ENCODE measurements around the gene KLF4. TPM values are rescaled to one million over a fixed set of nuclear protein-coding genes. Genes with fewer than 3 reads are reported as not detected.

KLF4 gene
- total and polyA plus RNA-seq, 4 donors, result 39.7 to 202 (median 64.2) TPM

DNA sequence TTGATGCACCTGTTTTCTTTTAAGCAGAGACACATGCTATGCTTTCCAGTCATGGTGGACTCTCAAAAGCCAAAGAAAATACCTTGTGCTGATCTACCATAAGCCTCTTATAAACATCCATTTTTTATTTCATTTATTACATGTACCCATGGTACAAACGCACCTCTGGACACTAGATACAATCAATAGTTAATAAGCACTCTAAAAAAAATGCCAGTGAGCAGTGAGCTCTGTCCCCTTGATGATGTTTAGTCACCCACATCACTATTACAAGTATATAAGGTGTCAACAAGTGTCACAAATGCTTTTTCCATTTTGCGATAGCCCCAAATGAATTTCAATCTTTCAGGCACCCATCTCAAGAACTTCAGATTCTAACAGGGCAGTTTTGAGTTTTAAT, 5.9 kb downstream of the KLF4 start:
- no peak overlapping the region for H3K4me3 ChIP-seq (ENCODE audit: low read length in 2 of 2)
- H3K27me3 ChIP-seq (ENCODE audit: control insufficient read depth in 1 of 2, insufficient read depth in 2 of 2, low read length in 1 of 2), result no peaks in the 10 kb centered on the region
- no peak for ATAC-seq (ENCODE audit: low FRiP score)
- no peaks in the 10 kb centered on the region for H3K36me3 ChIP-seq (ENCODE audit: control insufficient read depth in 1 of 2, insufficient read depth in 2 of 2, low read length in 1 of 2)
- no peaks in the 10 kb centered on the region for H3K9me3 ChIP-seq (ENCODE audit: control insufficient read depth, low read length)
- DNase-seq, result no peak
- 72 to 73% methylated on average over 2 of the region's 2 CpGs for WGBS, 2 donors
- no peak overlapping the region for H3K27ac ChIP-seq (ENCODE audit: low read depth in 1 of 2, low read length in 2 of 2)
- intact Hi-C loops (cut with DNase I), result loop anchor here (5.0 to 10.0 kb wide), 2 partner anchors 961 to 1084 kb away; no protein-coding TSS in a partner anchor
- no peaks in the 10 kb centered on the region for H3K4me1 ChIP-seq (ENCODE audit: control insufficient read depth in 1 of 2, insufficient read depth in 2 of 2, low read length in 2 of 2)

DNA sequence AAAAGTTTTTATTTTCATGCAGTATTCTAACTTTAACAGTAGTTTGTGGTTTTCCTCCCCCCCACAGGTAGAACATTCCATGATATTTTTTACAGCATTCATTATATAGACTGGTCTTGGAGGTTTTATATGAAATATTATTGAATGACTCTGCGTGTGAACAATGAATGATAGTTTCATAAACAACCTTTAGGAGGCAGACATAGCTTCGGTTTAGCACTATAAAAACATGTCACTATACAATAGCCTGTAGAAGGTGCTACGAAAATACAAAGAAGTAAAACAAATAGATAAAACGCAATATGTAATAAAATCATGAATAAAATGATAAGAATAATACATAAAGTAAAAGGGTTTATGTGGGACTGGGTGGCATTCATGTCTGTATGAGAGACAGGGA, 8.5 kb downstream of the KLF4 start:
- DNase-seq (no peak), ATAC-seq (ENCODE audit: low FRiP score) (no peak)
- Histone ChIP-seq H3K4me3 (ENCODE audit: low read length in 2 of 2) (no peak overlapping the region), H3K27me3 (ENCODE audit: control insufficient read depth in 1 of 2, insufficient read depth in 2 of 2, low read length in 1 of 2) (no peaks in the 10 kb centered on the region), H3K4me1 (ENCODE audit: control insufficient read depth in 1 of 2, insufficient read depth in 2 of 2, low read length in 2 of 2) (no peaks in the 10 kb centered on the region), H3K9me3 (ENCODE audit: control insufficient read depth, low read length) (no peaks in the 10 kb centered on the region), H3K36me3 (ENCODE audit: control insufficient read depth in 1 of 2, insufficient read depth in 2 of 2, low read length in 1 of 2) (no peaks in the 10 kb centered on the region), H3K27ac (ENCODE audit: low read depth in 1 of 2, low read length in 2 of 2) (no peak overlapping the region)
- 40 to 47% methylated on average over 4 of the region's 4 CpGs for WGBS, 2 donors
- intact Hi-C loops (cut with DNase I), result loop anchor here (5.0 to 10.0 kb wide), 2 partner anchors 964 to 1086 kb away; no protein-coding TSS in a partner anchor

DNA sequence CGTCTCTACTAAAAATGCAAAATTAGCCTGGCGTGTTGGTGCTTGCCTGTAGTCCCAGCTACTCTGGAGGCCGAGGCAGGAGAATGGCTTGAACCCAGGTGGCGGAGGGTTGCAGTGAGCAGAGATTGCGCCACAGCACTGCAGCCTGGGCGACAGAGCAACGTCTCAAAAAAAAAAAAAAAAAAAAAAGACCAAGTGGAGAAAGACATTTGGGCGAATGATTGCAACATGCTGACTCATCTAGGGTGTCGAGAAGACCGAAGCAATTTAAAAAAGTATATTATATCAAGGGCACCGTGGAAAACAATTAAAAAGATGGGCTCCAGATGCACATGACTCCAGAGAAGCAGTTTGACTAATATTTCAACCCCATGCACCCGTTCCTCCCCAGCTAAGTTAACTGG, 9.2 kb downstream of the KLF4 start:
- Histone ChIP-seq H3K9me3 (ENCODE audit: control insufficient read depth, low read length) (no peaks in the 10 kb centered on the region), H3K27ac (ENCODE audit: low read depth in 1 of 2, low read length in 2 of 2) (no peak overlapping the region), H3K4me1 (ENCODE audit: control insufficient read depth in 1 of 2, insufficient read depth in 2 of 2, low read length in 2 of 2) (no peaks in the 10 kb centered on the region), H3K4me3 (ENCODE audit: low read length in 2 of 2) (no peak overlapping the region), H3K36me3 (ENCODE audit: control insufficient read depth in 1 of 2, insufficient read depth in 2 of 2, low read length in 1 of 2) (no peaks in the 10 kb centered on the region), H3K27me3 (ENCODE audit: control insufficient read depth in 1 of 2, insufficient read depth in 2 of 2, low read length in 1 of 2) (no peaks in the 10 kb centered on the region)
- DNase-seq (peak in 1 of 2 donors; percentile 67), ATAC-seq (ENCODE audit: low FRiP score) (peak; percentile 10)
- WGBS, 2 donors, result 74% methylated on average over 12 of the region's 12 CpGs
- intact Hi-C loops (cut with DNase I), result loop anchor here (5.0 to 10.0 kb wide), 2 partner anchors 964 to 1087 kb away; no protein-coding TSS in a partner anchor

DNA sequence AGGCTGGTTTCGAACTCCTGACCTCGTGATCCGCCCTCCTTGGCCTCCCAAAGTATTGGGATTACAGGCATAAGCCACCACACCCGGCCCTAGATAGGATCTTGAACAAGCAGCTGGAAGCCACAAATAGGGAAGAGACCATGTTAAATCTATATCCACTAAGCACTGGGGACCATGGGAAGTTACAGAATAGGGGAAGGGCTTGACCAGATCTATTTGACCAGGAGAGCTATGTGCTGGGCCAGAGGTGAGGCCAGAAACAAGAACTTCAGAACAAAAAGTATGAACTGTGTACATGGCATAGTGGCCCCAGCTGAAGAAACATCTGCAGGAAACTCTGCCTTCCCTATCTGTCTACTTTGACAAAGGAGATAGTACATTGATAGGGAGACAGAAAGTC, 10.8 kb downstream of the KLF4 start:
- ATAC-seq (ENCODE audit: low FRiP score) (no peak), DNase-seq (no peak)
- H3K27ac ChIP-seq (ENCODE audit: low read depth in 1 of 2, low read length in 2 of 2), result no peak overlapping the region
- intact Hi-C loops (cut with DNase I), result no loop called here
- 94% methylated on average over 4 of the region's 4 CpGs for WGBS, 2 donors
- no peaks in the 10 kb centered on the region for H3K27me3 ChIP-seq (ENCODE audit: control insufficient read depth in 1 of 2, insufficient read depth in 2 of 2, low read length in 1 of 2)
- H3K4me1 ChIP-seq (ENCODE audit: control insufficient read depth in 1 of 2, insufficient read depth in 2 of 2, low read length in 2 of 2), result no peaks in the 10 kb centered on the region
- no peak overlapping the region for H3K4me3 ChIP-seq (ENCODE audit: low read length in 2 of 2)
- no peaks in the 10 kb centered on the region for H3K36me3 ChIP-seq (ENCODE audit: control insufficient read depth in 1 of 2, insufficient read depth in 2 of 2, low read length in 1 of 2)
- H3K9me3 ChIP-seq (ENCODE audit: control insufficient read depth, low read length), result no peaks in the 10 kb centered on the region

DNA sequence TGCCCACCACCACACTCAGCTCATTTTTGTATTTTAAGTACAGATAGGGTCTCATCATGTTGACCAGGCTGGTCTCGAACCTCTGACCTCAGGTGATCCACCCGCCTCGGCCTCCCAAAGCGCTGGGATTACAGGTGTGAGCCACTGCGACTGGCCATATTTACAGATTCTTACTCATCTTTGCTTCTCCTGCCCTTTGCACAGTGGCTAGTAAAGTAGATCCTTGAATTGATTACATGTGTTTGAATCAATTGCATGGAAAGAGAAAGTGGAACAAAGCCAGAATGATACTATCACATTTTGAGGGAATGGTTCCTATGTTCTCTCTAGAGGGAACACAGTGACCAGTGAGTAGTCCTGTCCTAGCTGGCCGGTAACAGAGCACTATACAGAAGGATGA, 15.4 kb downstream of the KLF4 start:
- intact Hi-C loops (cut with DNase I), result no loop called here
- no peaks in the 10 kb centered on the region for H3K27me3 ChIP-seq (ENCODE audit: control insufficient read depth in 1 of 2, insufficient read depth in 2 of 2, low read length in 1 of 2)
- no peaks in the 10 kb centered on the region for H3K4me1 ChIP-seq (ENCODE audit: control insufficient read depth in 1 of 2, insufficient read depth in 2 of 2, low read length in 2 of 2)
- ATAC-seq (ENCODE audit: low FRiP score) (no peak), DNase-seq (no peak)
- H3K9me3 ChIP-seq (ENCODE audit: control insufficient read depth, low read length), result no peaks in the 10 kb centered on the region
- H3K36me3 ChIP-seq (ENCODE audit: control insufficient read depth in 1 of 2, insufficient read depth in 2 of 2, low read length in 1 of 2), result no peaks in the 10 kb centered on the region
- WGBS, 2 donors, result 93 to 98% methylated on average over 6 of the region's 6 CpGs
- H3K27ac ChIP-seq (ENCODE audit: low read depth in 1 of 2, low read length in 2 of 2), result no peak overlapping the region
- H3K4me3 ChIP-seq (ENCODE audit: low read length in 2 of 2), result no peak overlapping the region

DNA sequence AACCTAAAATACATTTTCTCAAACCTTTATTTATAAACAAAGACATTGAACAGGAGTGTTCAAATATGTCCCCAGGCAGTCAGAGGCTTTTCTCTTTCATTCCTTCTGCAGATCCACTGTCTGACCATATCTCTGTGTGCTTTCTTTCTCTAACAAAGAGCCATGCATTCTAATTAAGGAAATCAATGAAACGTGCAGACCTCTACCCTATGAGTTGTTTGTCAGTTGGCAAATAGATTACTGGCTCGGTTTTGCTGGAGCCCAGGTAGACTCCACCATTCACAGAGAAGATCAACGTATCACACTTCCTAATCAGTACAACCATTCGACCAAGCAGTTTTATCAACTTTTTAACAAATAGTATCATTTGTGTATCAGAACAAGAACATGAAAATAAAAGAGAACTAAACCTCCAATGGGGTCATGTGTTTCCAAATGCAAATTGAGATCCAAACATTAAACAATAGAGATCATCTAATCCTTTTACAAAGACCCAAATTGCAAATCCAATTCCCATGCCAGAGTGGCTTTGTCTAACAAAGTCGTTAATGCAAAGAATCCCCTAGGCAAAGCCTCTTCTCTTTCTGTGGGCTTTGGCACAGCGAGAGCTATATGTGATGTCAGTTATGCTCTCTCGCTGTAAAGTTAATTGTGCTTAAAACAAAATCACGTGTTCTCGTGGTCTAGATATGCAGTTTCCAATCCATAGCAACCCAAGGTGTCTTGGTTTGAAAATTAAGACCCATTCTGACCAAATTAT, 16.8 kb downstream of the KLF4 start:
- H3K36me3 ChIP-seq (ENCODE audit: control insufficient read depth in 1 of 2, insufficient read depth in 2 of 2, low read length in 1 of 2), result no peaks in the 10 kb centered on the region
- DNase-seq, result no peak
- WGBS, 2 donors, result 49 to 60% methylated on average over 9 of the region's 9 CpGs
- no peaks in the 10 kb centered on the region for H3K4me1 ChIP-seq (ENCODE audit: control insufficient read depth in 1 of 2, insufficient read depth in 2 of 2, low read length in 2 of 2)
- H3K27me3 ChIP-seq (ENCODE audit: control insufficient read depth in 1 of 2, insufficient read depth in 2 of 2, low read length in 1 of 2), result no peaks in the 10 kb centered on the region
- intact Hi-C loops (cut with DNase I), result no loop called here
- H3K4me3 ChIP-seq (ENCODE audit: low read length in 2 of 2), result no peak overlapping the region
- no peaks in the 10 kb centered on the region for H3K9me3 ChIP-seq (ENCODE audit: control insufficient read depth, low read length)
- ATAC-seq (ENCODE audit: low FRiP score), result no peak
- no peak overlapping the region for H3K27ac ChIP-seq (ENCODE audit: low read depth in 1 of 2, low read length in 2 of 2)

DNA sequence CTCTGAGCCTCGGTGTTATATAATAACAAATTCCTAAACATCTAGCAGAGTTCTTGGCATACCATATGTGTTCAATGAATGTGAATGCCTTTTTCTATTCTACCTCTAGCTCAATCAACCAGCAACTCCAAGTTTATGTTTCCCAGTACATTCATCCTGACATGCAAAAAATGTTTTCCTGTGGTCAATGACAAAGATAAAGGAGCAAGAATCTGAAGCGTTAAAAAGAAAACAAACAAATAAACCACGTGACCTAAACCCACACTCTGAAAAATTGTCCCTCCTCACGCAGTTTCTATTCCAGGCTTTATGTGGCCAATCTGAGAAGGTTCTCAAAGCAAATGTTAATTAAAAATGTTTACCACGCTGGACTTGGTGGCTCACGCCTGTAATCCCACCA, 18.0 kb downstream of the KLF4 start:
- intact Hi-C loops (cut with DNase I), result no loop called here
- WGBS, 2 donors, result 63 to 68% methylated on average over 6 of the region's 6 CpGs
- Histone ChIP-seq H3K9me3 (ENCODE audit: control insufficient read depth, low read length) (no peaks in the 10 kb centered on the region), H3K36me3 (ENCODE audit: control insufficient read depth in 1 of 2, insufficient read depth in 2 of 2, low read length in 1 of 2) (no peaks in the 10 kb centered on the region), H3K27me3 (ENCODE audit: control insufficient read depth in 1 of 2, insufficient read depth in 2 of 2, low read length in 1 of 2) (no peaks in the 10 kb centered on the region), H3K27ac (ENCODE audit: low read depth in 1 of 2, low read length in 2 of 2) (no peak overlapping the region), H3K4me1 (ENCODE audit: control insufficient read depth in 1 of 2, insufficient read depth in 2 of 2, low read length in 2 of 2) (no peaks in the 10 kb centered on the region), H3K4me3 (ENCODE audit: low read length in 2 of 2) (no peak overlapping the region)
- DNase-seq (no peak), ATAC-seq (ENCODE audit: low FRiP score) (no peak)

DNA sequence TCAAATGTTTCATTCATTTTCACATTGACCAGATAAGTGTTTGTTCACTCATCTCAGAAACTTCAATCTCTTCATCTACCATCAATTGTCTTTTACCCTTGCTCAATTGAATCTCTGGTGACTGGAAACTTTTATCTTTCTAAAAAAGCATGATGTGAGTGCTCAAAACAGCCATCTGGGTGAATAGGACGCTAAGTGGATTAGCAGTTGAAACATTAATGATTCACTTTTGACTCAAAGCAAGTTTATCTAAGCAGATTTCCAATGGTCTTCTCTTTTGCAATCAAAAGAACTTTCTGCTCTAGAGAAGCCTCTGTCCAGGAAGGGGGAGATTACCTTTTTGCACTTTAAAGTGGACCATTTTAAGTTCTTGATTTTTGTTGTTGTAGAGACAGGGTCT, 22.2 kb downstream of the KLF4 start:
- no peaks in the 10 kb centered on the region for H3K27me3 ChIP-seq (ENCODE audit: control insufficient read depth in 1 of 2, insufficient read depth in 2 of 2, low read length in 1 of 2)
- no peaks in the 10 kb centered on the region for H3K9me3 ChIP-seq (ENCODE audit: control insufficient read depth, low read length)
- H3K27ac ChIP-seq (ENCODE audit: low read depth in 1 of 2, low read length in 2 of 2), result no peak overlapping the region
- H3K4me1 ChIP-seq (ENCODE audit: control insufficient read depth in 1 of 2, insufficient read depth in 2 of 2, low read length in 2 of 2), result no peaks in the 10 kb centered on the region
- no peaks in the 10 kb centered on the region for H3K36me3 ChIP-seq (ENCODE audit: control insufficient read depth in 1 of 2, insufficient read depth in 2 of 2, low read length in 1 of 2)
- intact Hi-C loops (cut with DNase I), result loop anchor here (5.0 to 10.0 kb wide), 3 partner anchors 1100 to 1300 kb away; no protein-coding TSS in a partner anchor
- ATAC-seq (ENCODE audit: low FRiP score) (no peak), DNase-seq (no peak)
- WGBS, 2 donors, result 84 to 90% methylated on average over 1 of the region's 1 CpG
- H3K4me3 ChIP-seq (ENCODE audit: low read length in 2 of 2), result no peak overlapping the region

DNA sequence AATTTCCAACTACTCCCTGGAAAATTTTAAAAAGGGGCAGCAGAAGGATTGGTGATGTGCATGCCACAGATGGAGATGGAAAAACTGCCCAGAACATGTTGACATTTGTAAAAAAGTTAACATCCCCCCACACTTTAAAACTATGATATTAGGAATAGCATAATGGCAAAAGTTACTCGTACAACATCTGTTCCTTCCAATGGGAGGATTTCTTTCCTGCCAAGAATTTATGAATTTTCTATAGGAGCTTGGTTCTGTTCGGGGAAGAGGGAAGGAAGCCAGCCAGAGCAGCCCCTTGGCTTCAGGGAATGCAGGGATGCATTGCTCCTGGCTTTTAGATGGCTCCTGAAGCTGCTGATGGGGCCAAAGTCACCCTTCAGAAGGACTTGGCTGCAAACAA, 22.7 kb downstream of the KLF4 start:
- no peaks in the 10 kb centered on the region for H3K27me3 ChIP-seq (ENCODE audit: control insufficient read depth in 1 of 2, insufficient read depth in 2 of 2, low read length in 1 of 2)
- no peak overlapping the region for H3K4me3 ChIP-seq (ENCODE audit: low read length in 2 of 2)
- intact Hi-C loops (cut with DNase I), result loop anchor here (5.0 to 10.0 kb wide), 3 partner anchors 1100 to 1300 kb away; no protein-coding TSS in a partner anchor
- no peaks in the 10 kb centered on the region for H3K9me3 ChIP-seq (ENCODE audit: control insufficient read depth, low read length)
- ATAC-seq (ENCODE audit: low FRiP score), result no peak
- 94 to 95% methylated on average over 2 of the region's 2 CpGs for WGBS, 2 donors
- H3K27ac ChIP-seq (ENCODE audit: low read depth in 1 of 2, low read length in 2 of 2), result no peak overlapping the region
- no peak for DNase-seq
- H3K4me1 ChIP-seq (ENCODE audit: control insufficient read depth in 1 of 2, insufficient read depth in 2 of 2, low read length in 2 of 2), result no peaks in the 10 kb centered on the region
- H3K36me3 ChIP-seq (ENCODE audit: control insufficient read depth in 1 of 2, insufficient read depth in 2 of 2, low read length in 1 of 2), result no peaks in the 10 kb centered on the region
